Activated T-helper 2 cell treated with anti-CD3 and anti-CD28 coated beads, Interferon-gamma antibody, Interleukin-2, Interleukin-4, amounts not matched to agents 10 μg/mL and 5 μg/mL and 100 μg/mL, durations not matched to agents 14 hours and 24 hours and 36 hours (primary cell): Measurements from ENCODE around the gene KCNMB4. TPM values are rescaled to one million over a fixed set of nuclear protein-coding genes. Genes with fewer than 3 reads are reported as not detected.

Source experiments
- DNase-seq: peaks from one replicate; pipeline ENCODE4 v3.0.0; 2021; ENCODE audit warnings: low spot score
- H3K27ac Mint-ChIP-seq: one replicate; pipeline ENCODE4 v1.8.0; 2021; ENCODE audit warnings: mixed read lengths
- H3K27me3 Mint-ChIP-seq: one replicate; pipeline ENCODE4 v1.8.0; 2021; ENCODE audit warnings: low read depth, mixed read lengths
- H3K36me3 Mint-ChIP-seq: one replicate; pipeline ENCODE4 v1.8.0; 2021; ENCODE audit warnings: low read depth, mixed read lengths
- H3K4me1 Mint-ChIP-seq: one replicate; pipeline ENCODE4 v1.8.0; 2021; ENCODE audit warnings: low read depth, mixed read lengths
- H3K4me3 Mint-ChIP-seq: one replicate; pipeline ENCODE4 v1.8.0; 2021; ENCODE audit warnings: low read depth, mild to moderate bottlenecking, moderate library complexity, mixed read lengths
- H3K9me3 Mint-ChIP-seq: one replicate; pipeline ENCODE4 v1.8.0; 2021; ENCODE audit warnings: mixed read lengths
- intact Hi-C: fragments of 100-400 bp; cut with micrococcal nuclease; formaldehyde crosslinking; loops from one replicate; pipeline ENCODE4 v1.15.1; 2023
- total RNA-seq: library from RNA; stranded (reverse); gene quantifications from 2 replicates; pipeline ENCODE4 v1.2.3, GENCODE V29; 2022

The KCNMB4 gene
- total RNA-seq, 1 donor from 2014 or later = 0.55 TPM

- DNase-seq = no peak
- Mint-ChIP-seq H3K27ac (no peak overlapping the region), H3K9me3 (no peaks in the 10 kb centered on the region), H3K4me1 (peaks cover 12% of the 10 kb centered on the region), H3K27me3 (peaks cover 3% of the 10 kb centered on the region), H3K36me3 (no peaks in the 10 kb centered on the region), H3K4me3 (no peak overlapping the region)
- intact Hi-C loops = no loop called here
Observed at GRCh38 chr12:70418101-70418500, 52.0 kb downstream of the KCNMB4 start.

DNA sequence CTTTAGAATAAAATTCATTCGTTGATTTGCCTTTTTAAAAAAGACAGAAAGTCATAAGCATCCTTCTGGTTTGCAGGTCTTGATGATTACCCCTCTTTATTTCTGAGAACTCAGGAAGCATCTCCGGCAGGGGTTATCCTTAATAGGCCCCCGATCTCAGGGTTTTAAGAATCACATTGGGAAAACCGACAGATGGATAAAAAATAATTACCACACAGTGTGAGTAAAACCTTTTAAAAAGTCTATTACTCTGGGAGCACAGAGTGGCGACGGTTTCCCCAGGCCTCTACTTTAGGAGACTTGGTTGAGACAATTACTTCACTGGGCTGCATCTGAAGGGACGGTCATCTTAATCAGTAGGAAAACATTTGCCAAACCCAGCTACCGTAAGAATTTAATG lies 56.5 kb downstream of the KCNMB4 start:
- DNase-seq = no peak
- peaks cover 5% of the 10 kb centered on the region for H3K4me1 Mint-ChIP-seq
- no peak overlapping the region for H3K4me3 Mint-ChIP-seq
- no peak overlapping the region for H3K27ac Mint-ChIP-seq
- H3K9me3 Mint-ChIP-seq = no peaks in the 10 kb centered on the region
- intact Hi-C loops = no loop called here
- H3K27me3 Mint-ChIP-seq = peaks cover 3% of the 10 kb centered on the region
- H3K36me3 Mint-ChIP-seq = no peaks in the 10 kb centered on the region

- Mint-ChIP-seq H3K36me3 (no peaks in the 10 kb centered on the region), H3K4me1 (no peaks in the 10 kb centered on the region), H3K9me3 (no peaks in the 10 kb centered on the region), H3K27me3 (no peaks in the 10 kb centered on the region), H3K4me3 (no peak overlapping the region), H3K27ac (no peak overlapping the region)
- intact Hi-C loops = no loop called here
- DNase-seq = no peak
Observed at GRCh38 chr12:70426620-70427019, 60.5 kb downstream of the KCNMB4 start.

DNA sequence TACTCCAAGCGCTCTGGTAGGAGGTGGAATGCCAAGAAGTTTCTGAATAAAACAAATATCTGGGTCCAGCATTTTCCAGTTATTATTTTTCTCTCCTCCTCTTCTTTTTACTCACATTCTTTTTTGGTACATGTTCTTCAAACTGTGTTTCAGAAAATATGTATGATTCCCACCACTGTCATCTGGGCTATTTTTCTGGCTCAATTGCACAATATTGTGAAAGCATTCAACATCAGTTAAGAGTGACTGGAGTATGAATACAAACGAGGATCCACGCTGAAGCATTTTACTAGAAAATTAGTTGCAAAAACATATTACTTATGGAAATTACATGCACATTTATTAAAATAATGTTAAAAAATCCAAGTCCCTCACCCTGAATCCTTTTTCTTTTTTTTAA lies 61.5 kb downstream of the KCNMB4 start:
- H3K4me1 Mint-ChIP-seq = no peaks in the 10 kb centered on the region
- DNase-seq = no peak
- no peak overlapping the region for H3K27ac Mint-ChIP-seq
- H3K9me3 Mint-ChIP-seq = no peaks in the 10 kb centered on the region
- H3K27me3 Mint-ChIP-seq = no peaks in the 10 kb centered on the region
- intact Hi-C loops = no loop called here
- no peak overlapping the region for H3K4me3 Mint-ChIP-seq
- no peaks in the 10 kb centered on the region for H3K36me3 Mint-ChIP-seq

DNA sequence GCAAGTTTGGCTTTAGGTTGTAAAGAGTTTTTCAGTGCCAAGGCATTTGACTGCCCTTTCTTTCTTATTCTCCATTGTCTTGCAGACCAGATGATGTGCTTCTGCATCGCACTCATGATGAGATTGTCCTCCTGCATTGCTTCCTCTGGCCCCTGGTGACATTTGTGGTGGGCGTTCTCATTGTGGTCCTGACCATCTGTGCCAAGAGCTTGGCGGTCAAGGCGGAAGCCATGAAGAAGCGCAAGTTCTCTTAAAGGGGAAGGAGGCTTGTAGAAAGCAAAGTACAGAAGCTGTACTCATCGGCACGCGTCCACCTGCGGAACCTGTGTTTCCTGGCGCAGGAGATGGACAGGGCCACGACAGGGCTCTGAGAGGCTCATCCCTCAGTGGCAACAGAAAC lies 64.3 kb downstream of the KCNMB4 start:
- no peaks in the 10 kb centered on the region for H3K27me3 Mint-ChIP-seq
- DNase-seq = no peak
- H3K27ac Mint-ChIP-seq = no peak overlapping the region
- H3K4me3 Mint-ChIP-seq = no peak overlapping the region
- intact Hi-C loops = no loop called here
- no peaks in the 10 kb centered on the region for H3K9me3 Mint-ChIP-seq
- no peaks in the 10 kb centered on the region for H3K4me1 Mint-ChIP-seq
- H3K36me3 Mint-ChIP-seq = no peaks in the 10 kb centered on the region

DNA sequence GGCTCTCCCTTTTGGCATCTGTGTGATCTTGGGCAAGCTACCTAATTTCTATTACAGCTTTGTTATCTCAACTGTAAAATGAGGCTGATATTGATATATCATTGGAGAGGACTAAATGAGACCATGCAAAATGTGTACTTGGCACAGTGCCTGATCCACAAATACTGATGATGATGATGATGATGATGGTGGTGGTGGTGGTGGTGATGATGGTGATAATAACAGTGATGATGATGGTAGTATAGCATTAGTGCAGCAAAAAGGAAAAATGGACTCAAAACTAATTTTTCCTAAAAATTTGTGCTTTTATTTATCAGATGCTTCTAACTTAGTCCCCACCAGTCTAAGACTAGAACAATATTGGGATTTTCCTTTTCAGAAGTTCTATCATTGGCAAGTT lies 70.7 kb downstream of the KCNMB4 start:
- Mint-ChIP-seq H3K27me3 (peaks cover 2% of the 10 kb centered on the region), H3K36me3 (no peaks in the 10 kb centered on the region), H3K9me3 (no peaks in the 10 kb centered on the region), H3K27ac (no peak overlapping the region), H3K4me3 (no peak overlapping the region), H3K4me1 (no peaks in the 10 kb centered on the region)
- intact Hi-C loops = no loop called here
- DNase-seq = no peak

DNA sequence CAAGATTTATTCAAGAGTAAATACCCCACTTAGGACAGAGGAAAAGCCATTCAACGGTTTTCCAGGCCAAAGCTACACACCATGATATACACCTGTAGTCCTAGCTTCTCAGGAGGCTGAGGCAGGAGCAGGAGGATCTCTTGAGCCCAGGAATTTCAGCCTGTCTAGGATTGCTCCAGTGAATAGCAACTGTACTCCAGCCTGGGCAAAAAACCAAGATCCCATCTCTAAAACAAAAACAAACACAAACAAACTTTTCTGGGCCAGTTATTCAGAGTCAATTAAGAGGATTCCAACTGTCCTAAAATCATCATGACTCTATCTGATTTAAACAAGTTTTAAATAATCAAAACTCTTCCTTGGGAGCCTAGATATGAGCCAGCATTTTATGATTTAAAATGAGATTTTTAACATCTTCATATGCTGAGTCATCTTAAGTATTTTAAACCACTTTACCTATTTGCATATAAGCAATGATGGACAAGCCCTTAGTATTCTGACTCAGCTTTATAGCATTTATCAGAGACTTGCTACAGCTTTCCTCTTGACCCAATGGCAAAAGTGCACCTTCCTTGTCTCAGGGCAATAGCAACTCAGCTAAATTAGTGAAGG lies 77.1 kb downstream of the KCNMB4 start:
- DNase-seq = no peak
- intact Hi-C loops = no loop called here
- H3K9me3 Mint-ChIP-seq = no peaks in the 10 kb centered on the region
- no peaks in the 10 kb centered on the region for H3K36me3 Mint-ChIP-seq
- H3K4me1 Mint-ChIP-seq = no peaks in the 10 kb centered on the region
- H3K27ac Mint-ChIP-seq = no peak overlapping the region
- H3K27me3 Mint-ChIP-seq = no peaks in the 10 kb centered on the region
- H3K4me3 Mint-ChIP-seq = no peak overlapping the region

DNA sequence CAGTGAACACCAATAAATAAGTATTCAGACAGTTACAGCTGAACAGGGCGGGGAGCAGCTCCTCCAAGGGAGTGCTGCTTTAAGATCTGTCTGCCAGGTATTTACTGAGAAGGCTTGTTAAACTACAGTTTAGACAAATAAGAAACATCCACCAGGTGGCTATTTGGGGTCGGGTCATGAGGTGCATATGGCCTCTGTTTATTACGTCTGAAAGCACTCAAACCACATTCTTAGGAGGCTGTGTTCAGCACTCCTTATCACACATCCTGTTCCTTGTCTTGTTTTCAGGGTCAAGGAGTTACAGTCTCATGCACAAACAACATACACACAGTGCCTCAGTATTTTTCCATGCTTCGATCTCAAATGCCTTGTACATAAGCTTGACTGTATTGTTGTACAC lies 78.8 kb downstream of the KCNMB4 start:
- Mint-ChIP-seq H3K4me1 (no peaks in the 10 kb centered on the region), H3K27ac (no peak overlapping the region), H3K27me3 (no peaks in the 10 kb centered on the region), H3K9me3 (peaks cover 9% of the 10 kb centered on the region), H3K36me3 (no peaks in the 10 kb centered on the region), H3K4me3 (no peak overlapping the region)
- intact Hi-C loops = no loop called here
- no peak for DNase-seq

GRCh38 chr12:70448371-70448770 lies 82.3 kb downstream of the KCNMB4 start:
- H3K27ac Mint-ChIP-seq = no peak overlapping the region
- intact Hi-C loops = no loop called here
- no peaks in the 10 kb centered on the region for H3K27me3 Mint-ChIP-seq
- no peaks in the 10 kb centered on the region for H3K36me3 Mint-ChIP-seq
- H3K4me1 Mint-ChIP-seq = no peaks in the 10 kb centered on the region
- H3K4me3 Mint-ChIP-seq = no peak overlapping the region
- peaks cover 11% of the 10 kb centered on the region for H3K9me3 Mint-ChIP-seq
- no peak for DNase-seq

DNA sequence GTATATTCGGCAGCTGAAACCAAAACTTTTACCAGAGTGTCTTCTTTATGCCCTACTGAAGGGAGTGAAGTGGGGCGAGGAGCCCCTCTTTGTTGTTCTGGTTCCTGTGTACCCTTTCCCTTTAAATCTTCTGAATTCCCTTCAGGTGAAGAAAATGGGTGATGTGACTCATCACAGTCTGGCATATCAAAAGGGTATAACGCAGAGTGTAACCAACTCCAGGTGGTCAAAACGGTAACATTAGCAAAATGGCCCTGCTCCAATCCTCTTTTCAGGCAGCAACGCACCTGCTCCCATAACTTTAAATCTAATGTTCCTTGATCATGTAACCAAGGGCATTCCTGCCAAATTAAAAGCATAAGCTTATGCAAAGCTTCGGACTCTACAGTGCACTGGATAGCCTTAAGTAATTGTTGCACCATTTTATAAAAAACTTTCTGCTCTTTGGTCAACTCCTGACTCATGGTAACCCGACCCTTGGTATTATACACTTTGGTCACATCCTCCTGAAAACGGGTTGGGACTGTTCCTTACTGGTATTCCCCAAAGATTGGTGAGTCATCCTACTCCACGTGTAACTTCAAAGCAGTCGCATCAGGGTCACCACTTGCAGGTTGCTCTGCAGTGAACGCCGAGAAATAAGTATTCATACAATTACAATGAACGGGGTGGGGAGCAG lies 83.1 kb downstream of the KCNMB4 start:
- Mint-ChIP-seq H3K4me1 (no peaks in the 10 kb centered on the region), H3K36me3 (no peaks in the 10 kb centered on the region), H3K9me3 (peaks cover 11% of the 10 kb centered on the region), H3K4me3 (no peak overlapping the region), H3K27ac (no peak overlapping the region), H3K27me3 (no peaks in the 10 kb centered on the region)
- no peak for DNase-seq
- intact Hi-C loops = no loop called here

- no peaks in the 10 kb centered on the region for H3K36me3 Mint-ChIP-seq
- no peak overlapping the region for H3K4me3 Mint-ChIP-seq
- H3K9me3 Mint-ChIP-seq = peaks cover 11% of the 10 kb centered on the region
- H3K27ac Mint-ChIP-seq = no peak overlapping the region
- H3K27me3 Mint-ChIP-seq = no peaks in the 10 kb centered on the region
- no peaks in the 10 kb centered on the region for H3K4me1 Mint-ChIP-seq
- intact Hi-C loops = no loop called here
- DNase-seq = no peak
Observed at GRCh38 chr12:70449753-70450341, 83.8 kb downstream of the KCNMB4 start.

GRCh38 chr12:70451528-70451927 lies 85.4 kb downstream of the KCNMB4 start:
- Mint-ChIP-seq H3K27me3 (no peaks in the 10 kb centered on the region), H3K36me3 (no peaks in the 10 kb centered on the region), H3K4me1 (no peaks in the 10 kb centered on the region), H3K9me3 (peaks cover 11% of the 10 kb centered on the region), H3K27ac (no peak overlapping the region), H3K4me3 (no peak overlapping the region)
- no peak for DNase-seq
- intact Hi-C loops = no loop called here

GRCh38 chr12:70456953-70457352 lies 90.9 kb downstream of the KCNMB4 start:
- no peak overlapping the region for H3K27ac Mint-ChIP-seq
- no peak overlapping the region for H3K4me3 Mint-ChIP-seq
- no peak for DNase-seq
- no peaks in the 10 kb centered on the region for H3K27me3 Mint-ChIP-seq
- H3K4me1 Mint-ChIP-seq = no peaks in the 10 kb centered on the region
- intact Hi-C loops = no loop called here
- no peaks in the 10 kb centered on the region for H3K36me3 Mint-ChIP-seq
- peaks cover 5% of the 10 kb centered on the region for H3K9me3 Mint-ChIP-seq
